ENCODE measurements around the gene CCND3.

DNA sequence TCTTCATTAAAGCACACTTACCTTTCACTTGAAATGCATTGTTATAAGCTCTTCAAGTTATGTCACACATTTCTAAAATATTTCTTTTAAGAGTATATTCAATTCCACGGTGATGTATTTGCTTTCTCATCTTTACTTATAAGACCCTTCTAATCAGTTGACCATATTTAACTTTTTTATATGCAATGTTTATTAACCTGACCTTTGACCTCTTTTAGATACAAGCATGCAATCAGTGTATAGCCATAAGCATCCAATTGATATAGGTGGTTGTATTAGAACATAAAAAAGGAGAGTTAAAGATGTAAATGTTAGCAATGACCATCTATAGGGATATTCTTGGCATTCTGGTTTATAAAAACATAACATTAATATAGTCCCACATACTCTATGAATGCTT is 55.7 kb downstream of the CCND3 start:
- TF ChIP-seq, protein P1, sequence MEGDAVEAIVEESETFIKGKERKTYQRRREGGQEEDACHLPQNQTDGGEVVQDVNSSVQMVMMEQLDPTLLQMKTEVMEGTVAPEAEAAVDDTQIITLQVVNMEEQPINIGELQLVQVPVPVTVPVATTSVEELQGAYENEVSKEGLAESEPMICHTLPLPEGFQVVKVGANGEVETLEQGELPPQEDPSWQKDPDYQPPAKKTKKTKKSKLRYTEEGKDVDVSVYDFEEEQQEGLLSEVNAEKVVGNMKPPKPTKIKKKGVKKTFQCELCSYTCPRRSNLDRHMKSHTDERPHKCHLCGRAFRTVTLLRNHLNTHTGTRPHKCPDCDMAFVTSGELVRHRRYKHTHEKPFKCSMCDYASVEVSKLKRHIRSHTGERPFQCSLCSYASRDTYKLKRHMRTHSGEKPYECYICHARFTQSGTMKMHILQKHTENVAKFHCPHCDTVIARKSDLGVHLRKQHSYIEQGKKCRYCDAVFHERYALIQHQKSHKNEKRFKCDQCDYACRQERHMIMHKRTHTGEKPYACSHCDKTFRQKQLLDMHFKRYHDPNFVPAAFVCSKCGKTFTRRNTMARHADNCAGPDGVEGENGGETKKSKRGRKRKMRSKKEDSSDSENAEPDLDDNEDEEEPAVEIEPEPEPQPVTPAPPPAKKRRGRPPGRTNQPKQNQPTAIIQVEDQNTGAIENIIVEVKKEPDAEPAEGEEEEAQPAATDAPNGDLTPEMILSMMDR (conservative IDR thresholded peaks at IDR 0.05; ENCODE audit: low read length), result no peak
- no peak for TF ChIP-seq EZH2phosphoT487 (IDR thresholded peaks at IDR 0.05; ENCODE audit: borderline replicate concordance, low read depth, low read length)

Measured in OCI-LY7 (cell line).